H1 (cell line): Measurements from ENCODE around the gene MECR. TPM values are rescaled to one million over a fixed set of nuclear protein-coding genes. Genes with fewer than 3 reads are reported as not detected.

Experiments
- ASH2L ChIP-seq: fragments of 200-600, 300-600 bp; sonication (generic); IDR thresholded peaks from one replicate; pipeline ENCODE4 v1.7.1; 2017; ENCODE audit warnings: low read length
- BCL11A ChIP-seq, 2 experiments: IDR thresholded peaks; one replicate each; pipeline ENCODE4 v1.6.1; 2011; ENCODE audit warnings: low read depth in 2 of 2, low read length in 2 of 2, mild to moderate bottlenecking in 2 of 2
- BRCA1 ChIP-seq: IDR thresholded peaks from 2 replicates; pipeline ENCODE4 v1.6.1; 2012; ENCODE audit warnings: low read depth, low read length, improper control_type of control experiment
- CEBPB ChIP-seq: IDR thresholded peaks from 2 replicates; pipeline ENCODE4 v1.6.1; 2012; ENCODE audit warnings: low read depth, low read length
- CHD2 ChIP-seq: IDR thresholded peaks from 2 replicates; pipeline ENCODE4 v1.6.1; 2012; ENCODE audit warnings: low read length, improper control_type of control experiment
- EP300 ChIP-seq, 2 experiments: IDR thresholded peaks; 1 replicate in 1 of 2; 2 replicates in 1 of 2; pipeline ENCODE4 v1.6.1; 2011 to 2012; ENCODE audit warnings: low read depth in 2 of 2, low read length in 2 of 2, mild to moderate bottlenecking in 2 of 2, borderline replicate concordance in 1 of 2, inconsistent platforms in 1 of 2, moderate library complexity in 1 of 2
- GABPA ChIP-seq: IDR thresholded peaks from 2 replicates; pipeline ENCODE4 v1.6.1; 2011; ENCODE audit warnings: mild to moderate bottlenecking, low read length, moderate library complexity, borderline replicate concordance; ENCODE audit not compliant: insufficient read depth
- GTF2F1 ChIP-seq: IDR thresholded peaks from 2 replicates; pipeline ENCODE4 v1.6.1; 2012; ENCODE audit warnings: low read depth, low read length, improper control_type of control experiment, borderline replicate concordance
- KDM4A ChIP-seq: IDR thresholded peaks from one replicate; pipeline ENCODE4 v1.7.1; 2012; ENCODE audit warnings: low read depth, mild to moderate bottlenecking, moderate library complexity, low read length, inconsistent platforms; ENCODE audit not compliant: severe bottlenecking
- MAFK ChIP-seq: IDR thresholded peaks from 2 replicates; pipeline ENCODE4 v1.6.1; 2012; ENCODE audit warnings: low read depth, mild to moderate bottlenecking, improper control_type of control experiment, low read length
- POLR2AphosphoS5 ChIP-seq: IDR thresholded peaks from 2 replicates; pipeline ENCODE4 v1.6.1; 2011; ENCODE audit warnings: low read depth, low read length
- POU5F1 ChIP-seq: IDR thresholded peaks from 2 replicates; pipeline ENCODE4 v1.6.1; 2011; ENCODE audit warnings: low read depth, mild to moderate bottlenecking, low read length, moderate library complexity
- RAD21 ChIP-seq, 2 experiments: IDR thresholded peaks in 1 of 2; conservative IDR thresholded peaks in 1 of 2; 2 replicates each; pipeline ENCODE4 v1.6.1; 2011; ENCODE audit warnings: low read depth in 2 of 2, low read length in 2 of 2, improper control_type of control experiment in 1 of 2, inconsistent platforms in 1 of 2, mild to moderate bottlenecking in 1 of 2, moderate library complexity in 1 of 2
- SIN3A ChIP-seq, 2 experiments: IDR thresholded peaks in 1 of 2; conservative IDR thresholded peaks in 1 of 2; 2 replicates each; pipeline ENCODE4 v1.6.1; 2011 to 2012; ENCODE audit warnings: low read length in 2 of 2, improper control_type of control experiment in 1 of 2, low read depth in 1 of 2, mild to moderate bottlenecking in 1 of 2
- SIRT6 ChIP-seq: IDR thresholded peaks from one replicate; pipeline ENCODE4 v1.7.1; 2012; ENCODE audit warnings: low read length, inconsistent platforms
- TAF1 ChIP-seq: IDR thresholded peaks from 2 replicates; pipeline ENCODE4 v1.6.1; 2011; ENCODE audit warnings: mild to moderate bottlenecking, low read depth, low read length
- TAF7 ChIP-seq: optimal IDR thresholded peaks from 2 replicates; pipeline ENCODE3; 2011; ENCODE audit warnings: low read depth, mild to moderate bottlenecking, inconsistent platforms, low read length, moderate library complexity, borderline replicate concordance
- TEAD4 ChIP-seq: IDR thresholded peaks from 2 replicates; pipeline ENCODE4 v1.6.1; 2012; ENCODE audit warnings: low read depth, low read length, inconsistent platforms, mixed read lengths
- YY1 ChIP-seq: IDR thresholded peaks from 2 replicates; pipeline ENCODE4 v1.6.1; 2011; ENCODE audit warnings: low read depth, mild to moderate bottlenecking, low read length
- polyA plus RNA-seq, 7 experiments: library from polyadenylated mRNA; depleted of rRNA in 3 of 7; stranded (reverse) in 5 of 7; unstranded in 2 of 7; fragments of >200 nt in 5 of 7; fragments of 200-250 nt in 2 of 7; gene quantifications; 1 replicate in 5 of 7; 2 replicates in 1 of 7; 4 replicates in 1 of 7; pipeline versions ENCODE4 v1.2.1 to v1.2.3, GENCODE V29; 2011 to 2013; ENCODE audit warnings: missing spikeins in 2 of 7, mixed read lengths in 2 of 7
- total RNA-seq: library from RNA; stranded (reverse); fragmentation: NEBNext Ultra II Directional; extraction: Animal tissue kit (Norgen Biotek cat#: 25700); gene quantifications from 2 replicates; pipeline ENCODE4 v1.2.1, GENCODE V29; 2021
- TF ChIP-seq, protein P1 (sequence below): IDR thresholded peaks from 2 replicates; pipeline ENCODE4 v1.6.1; 2011; ENCODE audit warnings: low read length, improper control_type of control experiment
- TF ChIP-seq, protein P2 (sequence below): IDR thresholded peaks from 2 replicates; pipeline ENCODE4 v1.6.1; 2012; ENCODE audit warnings: inconsistent platforms

Gene MECR
- total and polyA plus RNA-seq, 2 of the 8 experiments (the other 6 are each of a cell fraction or from before 2014, with no cell fraction given), result 24.2 to 24.4 TPM

- TF ChIP-seq, protein P1, sequence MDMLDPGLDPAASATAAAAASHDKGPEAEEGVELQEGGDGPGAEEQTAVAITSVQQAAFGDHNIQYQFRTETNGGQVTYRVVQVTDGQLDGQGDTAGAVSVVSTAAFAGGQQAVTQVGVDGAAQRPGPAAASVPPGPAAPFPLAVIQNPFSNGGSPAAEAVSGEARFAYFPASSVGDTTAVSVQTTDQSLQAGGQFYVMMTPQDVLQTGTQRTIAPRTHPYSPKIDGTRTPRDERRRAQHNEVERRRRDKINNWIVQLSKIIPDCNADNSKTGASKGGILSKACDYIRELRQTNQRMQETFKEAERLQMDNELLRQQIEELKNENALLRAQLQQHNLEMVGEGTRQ, result no peak
- TF ChIP-seq, protein P2, sequence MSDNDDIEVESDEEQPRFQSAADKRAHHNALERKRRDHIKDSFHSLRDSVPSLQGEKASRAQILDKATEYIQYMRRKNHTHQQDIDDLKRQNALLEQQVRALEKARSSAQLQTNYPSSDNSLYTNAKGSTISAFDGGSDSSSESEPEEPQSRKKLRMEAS, result peak; percentile 81
- 0 out of 2 replicates have a peak, but pooled peaks have one; percentile 49 for TF ChIP-seq YY1
- no peak for TF ChIP-seq POLR2AphosphoS5
- no peak for TF ChIP-seq SIN3A (conservative IDR thresholded peaks at IDR 0.05 in 1 of 2, IDR thresholded peaks at IDR 0.05 in 1 of 2; ENCODE audit: low read depth in 1 of 2, low read length in 2 of 2)
- TF ChIP-seq RAD21 (IDR thresholded peaks at IDR 0.05 in 1 of 2, conservative IDR thresholded peaks at IDR 0.05 in 1 of 2; ENCODE audit: low read depth in 2 of 2, low read length in 2 of 2), result peak; percentile 78 to 92
- no peak for TF ChIP-seq BRCA1
- peak in 1 of 2 experiments; percentile 55; a peak in 1 of 3 replicates for TF ChIP-seq EP300 (IDR thresholded peaks at IDR 0.05; ENCODE audit: borderline replicate concordance in 1 of 2, low read depth in 2 of 2, low read length in 2 of 2)
- TF ChIP-seq BCL11A (IDR thresholded peaks at IDR 0.05; ENCODE audit: low read depth in 2 of 2, low read length in 2 of 2), result no peak
- no peak for TF ChIP-seq POU5F1
- TF ChIP-seq SIRT6, result no peak
- no peak for TF ChIP-seq GTF2F1
- TF ChIP-seq CHD2, result no peak
- TF ChIP-seq TAF7, result no peak
- TF ChIP-seq ASH2L, result no peak
- TF ChIP-seq MAFK, result no peak
- TF ChIP-seq TAF1, result peak; percentile 57; the same call in 1 of the 2 replicates
- no peak for TF ChIP-seq TEAD4
- 0 out of 2 replicates have a peak, but pooled peaks have one; percentile 25 for TF ChIP-seq GABPA
- TF ChIP-seq KDM4A, result peak; percentile 30
- TF ChIP-seq CEBPB, result no peak
Measured at GRCh38 chr1:29235955-29236711, 5.4 kb upstream of the MECR start, which contains the start of gene PTPRU (continued).
